ENCODE results near the gene LRMDA.

The LRMDA gene

DNA sequence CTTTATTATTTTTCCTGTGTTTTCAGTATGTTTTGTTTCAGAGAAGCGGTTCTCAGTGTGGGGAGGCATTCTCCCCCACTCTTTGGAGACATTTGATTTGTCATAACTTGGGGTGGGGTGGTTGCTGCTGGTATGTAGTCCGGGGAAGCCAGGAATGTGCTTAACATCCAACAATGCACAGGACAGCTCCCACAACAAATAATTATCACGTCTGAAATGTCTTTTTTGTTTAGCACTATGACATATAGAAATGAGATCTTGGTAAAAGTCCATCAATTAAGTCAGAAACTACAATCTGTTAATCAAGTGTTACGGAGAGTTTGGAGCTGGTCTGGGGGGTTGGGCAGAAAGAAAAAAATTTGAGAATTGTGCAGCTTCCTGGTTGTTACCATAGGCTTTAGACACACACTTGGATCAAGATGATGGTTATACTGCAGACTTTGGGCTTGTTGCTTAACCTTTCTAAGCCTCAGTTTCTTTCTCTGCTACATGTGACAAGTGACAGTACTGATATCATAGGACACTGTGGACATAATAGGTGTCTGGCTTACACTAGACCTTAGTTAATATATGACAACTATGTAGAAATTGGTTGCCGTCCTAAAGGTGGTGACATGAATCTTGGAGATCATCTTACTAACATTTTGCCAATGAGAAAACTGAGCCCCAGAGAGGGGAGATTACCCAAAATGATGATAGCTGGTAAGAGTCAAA, 113.7 kb downstream of the LRMDA start:
- DNase-seq = no peak

- no peak for DNase-seq
Measured at GRCh38 chr10:75546004-75546403, 114.6 kb downstream of the LRMDA start.

DNA sequence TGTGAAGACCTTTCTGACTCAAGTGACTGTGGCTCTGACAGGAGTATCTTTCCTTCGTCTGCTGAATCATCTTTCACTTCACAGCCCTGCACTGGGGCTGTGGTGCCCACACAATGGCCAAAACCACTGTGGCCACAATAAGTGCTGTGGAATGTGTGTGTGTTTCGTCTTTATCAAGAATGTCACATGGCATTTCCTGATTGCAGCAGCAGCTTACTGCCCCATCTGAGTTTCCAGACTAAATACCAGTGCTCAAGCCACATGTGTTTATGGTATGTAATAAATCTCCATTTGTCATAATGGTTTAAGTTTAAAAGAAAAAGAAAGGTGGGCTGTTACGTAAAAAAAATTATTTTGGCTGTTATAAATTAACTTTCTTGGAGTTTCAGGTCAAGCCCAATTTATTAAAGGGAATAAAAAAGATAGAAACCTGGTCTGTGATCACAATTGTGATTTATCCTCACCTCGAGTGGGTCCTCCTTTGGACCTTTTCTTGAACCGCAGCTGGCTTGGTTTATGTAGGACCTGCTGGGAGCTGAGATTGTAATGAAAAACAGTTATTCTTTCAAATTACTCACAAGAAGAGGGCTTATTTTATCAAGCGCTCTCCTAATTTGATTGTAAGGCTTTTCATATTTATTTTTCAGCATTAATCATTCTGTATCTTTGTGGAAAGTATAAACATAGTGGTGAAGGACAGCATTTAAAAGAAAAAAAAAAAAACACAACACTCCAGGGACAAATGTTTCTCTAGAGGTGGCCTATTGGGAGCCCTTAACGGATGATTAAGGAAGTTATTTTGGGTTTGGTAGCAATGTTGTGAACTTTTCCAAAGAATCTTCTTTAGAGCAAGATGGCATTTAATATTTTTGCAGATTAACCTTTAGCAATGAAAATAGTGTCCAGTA, 116.2 kb downstream of the LRMDA start:
- DNase-seq = no peak

DNA sequence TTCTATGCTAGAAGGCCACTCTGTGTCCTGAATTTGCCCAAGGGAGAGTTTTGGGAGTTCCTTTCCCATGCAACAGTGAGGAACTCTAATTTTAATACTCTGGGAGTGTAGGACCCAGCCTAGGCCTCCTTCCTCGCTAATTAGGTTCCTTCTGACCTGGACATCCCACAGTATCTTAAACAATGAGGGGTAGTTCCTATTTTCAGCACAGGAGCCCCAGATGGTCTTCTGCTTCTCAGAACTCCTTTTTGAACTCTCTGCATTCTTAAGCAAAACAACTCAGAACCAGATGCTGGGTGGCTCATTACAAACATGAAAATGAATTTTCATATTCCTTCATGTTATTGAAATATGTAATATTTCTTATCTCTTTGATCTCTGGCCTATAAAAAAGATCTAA, 116.9 kb downstream of the LRMDA start:
- no peak for DNase-seq

DNA sequence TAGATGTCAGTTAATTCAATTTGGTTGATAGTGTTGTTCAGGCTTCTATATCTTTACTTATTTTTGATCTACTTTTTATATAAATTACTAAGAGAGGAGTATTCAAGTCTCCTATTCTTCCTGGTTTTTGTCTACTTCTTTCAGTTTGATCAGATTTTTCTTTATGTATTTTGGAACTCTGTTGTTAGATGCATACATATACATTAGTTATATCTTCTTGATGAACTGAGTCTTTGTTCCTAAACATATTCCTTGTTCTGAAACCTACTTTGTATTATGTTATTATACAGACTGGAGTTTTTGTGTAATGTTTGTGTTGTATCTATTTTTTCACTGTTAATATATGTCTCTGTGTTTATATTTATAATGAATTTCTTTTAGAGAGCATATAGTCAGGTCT, 118.8 kb downstream of the LRMDA start:
- no peak for DNase-seq

GRCh38 chr10:75552171-75552570, 120.7 kb downstream of the LRMDA start:
- no peak for DNase-seq

- DNase-seq = no peak
Measured at GRCh38 chr10:75553550-75553949, 122.1 kb downstream of the LRMDA start.

GRCh38 chr10:75555323-75555722, 123.9 kb downstream of the LRMDA start:
- no peak for DNase-seq

- DNase-seq = no peak
Measured at GRCh38 chr10:75556320-75556719, 124.9 kb downstream of the LRMDA start.

GRCh38 chr10:75565286-75566251, 134.1 kb downstream of the LRMDA start:
- DNase-seq = no peak

GRCh38 chr10:75568450-75569130, 137.2 kb downstream of the LRMDA start:
- DNase-seq = no peak

DNA sequence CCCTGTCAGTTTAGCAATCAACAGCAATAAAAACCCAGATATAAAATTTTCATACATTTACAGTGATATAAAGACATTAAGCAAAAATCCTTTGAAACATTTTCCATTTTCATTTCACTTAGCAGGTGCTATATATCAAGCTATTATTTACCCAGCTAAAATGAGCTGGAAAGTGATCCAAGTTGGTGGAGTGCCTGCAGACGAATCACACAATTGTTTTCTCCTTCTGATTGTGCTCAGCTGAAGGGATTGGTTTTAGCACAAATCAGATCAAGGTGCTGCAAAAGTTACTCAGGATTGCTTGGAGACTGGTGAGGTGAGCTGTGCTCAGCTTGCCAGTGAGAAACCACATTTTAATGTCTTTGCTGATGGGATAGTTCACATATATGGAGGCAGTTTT, 138.1 kb downstream of the LRMDA start:
- no peak for DNase-seq

GRCh38 chr10:75572478-75572877, 141.1 kb downstream of the LRMDA start:
- DNase-seq = no peak

DNA sequence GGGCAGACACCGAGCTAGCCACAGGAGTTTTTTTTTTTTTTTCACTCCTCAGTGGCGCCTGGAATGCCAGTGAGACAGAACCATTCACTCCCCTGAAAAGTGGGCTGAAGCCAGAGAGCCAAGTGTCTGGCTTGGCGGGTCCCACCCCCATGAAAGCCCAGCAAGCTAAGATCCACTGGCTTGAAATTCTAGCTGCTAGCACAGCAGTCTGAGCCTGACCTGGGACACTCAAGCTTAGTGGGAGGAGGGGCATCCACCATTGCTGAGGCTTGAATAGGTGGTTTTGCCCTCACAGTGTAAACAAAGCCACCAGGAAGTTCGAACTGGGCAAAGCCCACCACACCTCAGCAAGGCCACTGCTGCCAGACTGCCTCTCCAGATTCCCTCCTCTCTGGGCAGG, 144.5 kb downstream of the LRMDA start:
- no peak for DNase-seq

- no peak for DNase-seq
Measured at GRCh38 chr10:75582102-75582501, 150.7 kb downstream of the LRMDA start.

DNA sequence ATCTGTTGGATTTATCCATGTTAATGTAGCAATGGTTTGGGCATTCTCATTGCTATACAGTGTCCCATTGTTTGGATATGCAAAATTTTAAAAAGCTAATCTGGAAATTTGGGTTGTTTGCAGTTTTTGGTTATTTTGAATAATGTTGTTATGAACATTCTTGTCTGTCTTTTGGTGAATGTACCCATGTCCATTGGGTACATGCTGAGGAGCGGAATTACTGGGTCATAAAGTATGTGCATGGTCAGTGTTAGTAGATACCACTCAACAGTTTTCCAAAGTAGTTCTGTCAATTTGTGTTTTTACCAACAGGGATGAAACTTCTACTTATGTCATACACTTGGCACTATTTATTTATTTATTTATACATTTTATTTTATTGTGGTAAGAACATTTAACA, 153.9 kb downstream of the LRMDA start:
- no peak for DNase-seq

DNA sequence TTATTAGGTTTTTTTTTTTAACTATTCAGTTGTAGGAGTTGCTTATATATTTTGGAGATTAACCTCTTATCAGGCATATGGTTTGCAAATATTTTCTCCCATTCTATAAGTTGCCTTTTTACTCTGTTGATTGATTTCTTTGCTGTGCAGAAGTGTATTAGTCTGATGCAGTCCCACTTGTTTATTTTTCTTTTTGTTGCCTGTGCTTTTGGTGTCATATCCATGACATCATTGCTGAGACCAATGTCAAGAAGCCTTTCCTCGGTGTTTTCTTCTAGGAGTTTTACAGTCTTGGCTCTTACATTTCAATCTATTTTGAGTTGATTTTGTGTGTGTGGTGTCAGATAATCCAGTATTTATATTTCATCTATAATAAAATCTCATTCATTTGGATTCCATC, 155.4 kb downstream of the LRMDA start:
- DNase-seq = no peak

DNA sequence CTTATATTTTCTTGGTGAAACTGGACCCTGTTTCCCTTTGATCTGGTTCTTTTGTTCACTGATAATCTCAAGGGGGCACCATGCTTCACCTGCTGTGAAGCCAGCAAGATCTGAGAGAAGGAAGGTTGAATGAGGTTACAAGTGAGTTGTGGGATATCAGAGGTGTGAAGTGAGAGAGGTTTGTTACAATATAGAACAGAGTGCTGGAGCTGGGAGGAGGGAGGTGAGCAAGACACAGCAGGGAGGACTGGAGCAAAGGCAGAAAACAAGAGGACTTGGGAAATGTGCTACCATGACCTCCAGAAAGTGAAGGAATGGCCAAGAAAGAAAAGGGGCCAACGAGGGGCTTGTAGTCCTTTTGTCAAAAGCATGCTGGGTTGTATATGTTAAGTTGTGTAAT, 156.6 kb downstream of the LRMDA start:
- no peak for DNase-seq

DNA sequence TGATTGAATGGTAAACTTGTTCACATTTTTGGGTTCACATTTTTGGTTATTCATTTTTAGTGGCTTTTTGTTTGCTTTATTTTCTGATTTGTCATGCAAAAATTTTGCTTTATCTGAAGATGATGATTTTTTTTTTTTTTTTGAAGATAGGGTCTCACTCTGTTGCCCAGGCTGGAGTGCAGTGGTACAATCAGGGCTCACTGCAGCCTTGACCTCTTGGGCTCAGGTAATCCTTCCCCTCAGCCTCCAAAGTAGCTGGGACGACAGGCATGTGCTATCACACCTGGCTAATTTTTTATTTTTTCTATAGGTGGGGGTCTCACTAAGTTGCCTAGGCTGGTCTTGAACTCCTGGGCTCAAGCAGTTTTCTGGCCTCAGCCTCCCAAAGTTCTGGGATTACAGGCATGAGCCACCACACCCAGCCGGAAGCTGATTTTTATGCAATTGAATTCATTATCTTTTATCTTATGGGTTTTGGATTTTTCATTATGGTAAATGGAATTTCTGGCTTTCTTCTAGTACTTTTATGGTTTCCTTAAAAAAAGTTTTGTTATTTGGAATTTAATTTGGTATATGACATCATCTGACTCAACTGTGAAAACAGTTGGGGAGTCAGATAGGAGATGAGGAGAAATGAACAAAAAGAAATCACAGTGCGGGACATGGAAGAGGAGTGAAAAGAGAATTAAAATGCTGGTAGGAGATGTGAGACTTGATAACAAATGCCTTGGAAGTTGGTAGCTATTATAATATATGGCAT, 158.7 kb downstream of the LRMDA start:
- DNase-seq = no peak

GRCh38 chr10:75592151-75592787, 160.8 kb downstream of the LRMDA start:
- DNase-seq = no peak
